HFF-Myc (cell line): ENCODE data around the gene LSG1.

ENCODE experiments used
- DNase-seq: peaks from one replicate; pipeline ENCODE4 v3.0.0-alpha.2; 2011; ENCODE audit warnings: low read depth; ENCODE audit errors: extremely low read depth
- H3K4me3 ChIP-seq: replicated peaks from 2 replicates; pipeline ENCODE4 v1.5.1; 2011; ENCODE audit warnings: low read depth, mild to moderate bottlenecking, control low read depth, low read length
- TF ChIP-seq, protein P1 (sequence below): IDR thresholded peaks from 2 replicates; pipeline ENCODE4 v1.5.1; 2012; ENCODE audit warnings: mild to moderate bottlenecking, low read depth, low read length, control low read depth; ENCODE audit errors: missing control alignments

The LSG1 gene

DNA sequence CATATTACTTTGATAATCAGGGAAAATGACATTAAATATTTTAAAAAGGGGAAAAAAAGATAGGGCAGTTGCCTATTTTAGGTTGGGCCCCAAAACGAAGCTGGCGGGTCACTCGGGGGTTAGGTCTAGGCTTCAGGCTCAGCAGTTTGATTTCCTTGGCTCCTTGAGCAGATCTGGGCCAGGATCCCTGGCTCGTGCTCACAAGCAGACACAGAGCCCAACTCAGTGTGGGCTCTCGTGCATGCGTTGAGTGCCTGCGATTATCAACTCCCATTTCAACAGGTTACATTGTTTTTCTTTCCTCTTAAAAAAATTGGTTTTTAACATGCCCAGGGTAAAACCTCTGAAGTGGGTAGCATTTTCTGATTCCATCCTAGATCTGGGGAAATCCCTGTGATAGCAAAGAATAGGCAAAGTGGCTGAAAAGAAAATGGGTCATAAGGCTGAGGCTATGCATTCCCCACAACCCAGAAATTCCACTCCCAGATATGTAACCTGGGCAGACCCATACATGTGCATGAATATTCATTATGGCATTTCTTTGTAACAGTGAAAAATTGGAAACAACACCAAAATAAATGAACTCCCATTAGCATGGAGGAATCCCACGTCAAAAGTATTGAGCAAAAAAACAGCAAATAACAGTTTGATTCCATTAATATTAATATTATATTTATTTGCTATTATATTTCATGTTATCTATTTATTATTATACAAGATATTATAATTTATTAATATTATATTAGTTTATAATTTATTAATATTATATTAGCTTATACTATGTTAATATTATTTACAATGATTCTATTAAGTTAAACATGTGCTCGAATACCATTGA, 41.5 kb upstream of the LSG1 start:
- H3K4me3 ChIP-seq = no peak overlapping the region
- TF ChIP-seq, protein P1, sequence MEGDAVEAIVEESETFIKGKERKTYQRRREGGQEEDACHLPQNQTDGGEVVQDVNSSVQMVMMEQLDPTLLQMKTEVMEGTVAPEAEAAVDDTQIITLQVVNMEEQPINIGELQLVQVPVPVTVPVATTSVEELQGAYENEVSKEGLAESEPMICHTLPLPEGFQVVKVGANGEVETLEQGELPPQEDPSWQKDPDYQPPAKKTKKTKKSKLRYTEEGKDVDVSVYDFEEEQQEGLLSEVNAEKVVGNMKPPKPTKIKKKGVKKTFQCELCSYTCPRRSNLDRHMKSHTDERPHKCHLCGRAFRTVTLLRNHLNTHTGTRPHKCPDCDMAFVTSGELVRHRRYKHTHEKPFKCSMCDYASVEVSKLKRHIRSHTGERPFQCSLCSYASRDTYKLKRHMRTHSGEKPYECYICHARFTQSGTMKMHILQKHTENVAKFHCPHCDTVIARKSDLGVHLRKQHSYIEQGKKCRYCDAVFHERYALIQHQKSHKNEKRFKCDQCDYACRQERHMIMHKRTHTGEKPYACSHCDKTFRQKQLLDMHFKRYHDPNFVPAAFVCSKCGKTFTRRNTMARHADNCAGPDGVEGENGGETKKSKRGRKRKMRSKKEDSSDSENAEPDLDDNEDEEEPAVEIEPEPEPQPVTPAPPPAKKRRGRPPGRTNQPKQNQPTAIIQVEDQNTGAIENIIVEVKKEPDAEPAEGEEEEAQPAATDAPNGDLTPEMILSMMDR = no peak
- no peak for DNase-seq

DNA sequence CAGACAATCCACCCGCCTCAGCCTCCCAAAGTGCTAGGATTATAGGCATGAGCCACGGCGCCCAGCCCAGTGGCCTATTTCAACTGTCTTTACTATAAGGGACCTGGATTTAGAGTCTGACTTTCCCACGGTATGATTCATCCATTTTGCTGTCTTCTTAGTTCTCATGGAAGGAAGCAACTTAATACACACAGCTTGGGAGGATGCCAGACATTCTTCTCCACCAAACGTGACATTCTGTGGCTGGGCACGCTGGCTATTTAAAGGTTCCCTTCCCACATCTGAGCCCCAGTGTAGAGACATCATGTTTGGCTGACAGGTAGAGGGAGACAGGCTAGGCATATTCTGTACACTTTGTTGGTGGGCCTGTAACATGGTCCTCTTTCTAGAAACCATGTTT, 39.9 kb upstream of the LSG1 start:
- TF ChIP-seq, protein P1 = no peak
- DNase-seq = peak; percentile 87

DNA sequence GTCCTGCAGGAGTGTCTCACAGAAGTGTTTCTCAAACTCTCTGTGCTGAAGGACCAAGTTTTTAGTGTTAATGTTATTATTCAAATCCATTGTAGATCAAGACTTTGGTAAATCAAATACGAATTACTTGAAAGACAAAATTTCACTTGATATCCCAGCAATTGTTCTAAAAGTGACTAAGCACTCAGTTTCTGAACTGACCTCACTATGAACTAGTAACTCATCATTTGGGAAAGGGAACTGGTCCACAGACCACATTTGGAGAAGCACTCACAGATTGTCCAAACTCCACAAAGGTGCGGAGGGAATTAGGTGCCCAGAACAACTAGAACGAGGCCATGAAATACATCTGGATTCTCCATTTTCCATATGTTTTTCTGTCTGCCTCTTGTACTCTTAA, 39.3 kb upstream of the LSG1 start:
- H3K4me3 ChIP-seq = no peak overlapping the region
- no peak for DNase-seq
- TF ChIP-seq, protein P1 = no peak

More for the DNA sequence above, 39.9 kb upstream of the LSG1 start:
- no peak overlapping the region for H3K4me3 ChIP-seq

DNA sequence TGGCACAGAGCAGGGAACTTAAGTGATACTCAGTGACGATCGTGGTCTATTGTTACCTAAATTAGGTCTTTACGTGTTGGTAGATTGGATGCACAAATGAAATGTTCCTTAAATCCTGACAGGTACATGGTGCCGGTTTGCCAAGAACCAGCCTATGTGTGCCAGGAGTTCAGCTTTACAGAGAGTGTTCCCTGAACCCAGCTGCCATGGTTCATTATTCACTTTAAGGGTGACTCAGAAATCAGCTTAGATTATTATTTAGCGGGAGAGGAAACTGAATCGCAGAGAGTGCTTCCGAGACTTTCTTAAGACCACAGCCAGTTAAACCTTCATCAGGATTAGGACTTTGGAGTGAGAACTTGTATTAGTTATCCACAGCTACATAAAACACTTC, 35.2 kb upstream of the LSG1 start:
- TF ChIP-seq, protein P1 = no peak
- H3K4me3 ChIP-seq = no peak overlapping the region
- DNase-seq = no peak

DNA sequence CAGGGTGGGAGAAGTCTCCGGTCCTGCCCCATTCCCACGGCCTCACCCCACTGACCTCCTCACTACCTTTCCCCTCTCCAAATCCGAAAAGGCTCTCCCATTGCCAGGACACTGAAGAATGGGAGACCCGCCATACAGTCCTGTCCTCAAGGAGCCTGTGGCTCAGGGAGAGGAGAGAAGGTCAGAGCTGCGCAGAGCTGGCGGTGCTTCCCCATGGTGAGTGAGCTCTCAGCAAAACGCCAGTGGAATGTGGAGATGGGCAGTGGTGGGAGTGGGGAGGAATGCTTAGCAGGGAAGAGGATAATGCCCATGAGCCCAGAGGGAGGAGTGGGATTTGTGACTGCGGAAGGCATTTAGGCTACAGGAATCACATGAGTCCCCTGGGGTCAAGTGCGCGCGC, 33.8 kb upstream of the LSG1 start:
- H3K4me3 ChIP-seq = no peak overlapping the region
- DNase-seq = no peak
- TF ChIP-seq, protein P1 = no peak

DNA sequence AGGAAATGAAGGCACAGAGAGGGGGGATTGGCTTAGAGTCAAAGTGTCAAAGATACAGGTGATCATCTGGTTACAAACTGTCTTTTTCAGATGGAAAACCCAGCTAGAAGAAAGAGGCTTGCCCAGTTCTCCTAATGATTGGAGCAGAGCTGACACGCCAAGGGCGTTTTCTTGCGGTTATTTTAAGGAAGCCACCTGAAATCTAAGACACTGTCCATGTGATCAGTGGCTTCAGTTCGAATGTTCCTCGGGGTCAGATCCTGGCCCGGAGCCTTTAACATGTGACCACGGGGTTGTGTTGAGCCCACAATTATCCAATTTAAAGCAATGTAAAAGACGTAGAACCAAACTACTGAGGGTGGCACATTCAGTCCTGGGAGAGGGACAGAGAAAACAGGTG, 33.2 kb upstream of the LSG1 start:
- no peak for DNase-seq
- no peak overlapping the region for H3K4me3 ChIP-seq
- TF ChIP-seq, protein P1 = no peak
